Aorta (tissue), 5 donors: ENCODE data around the gene KEAP1. TPM values are rescaled to one million over a fixed set of nuclear protein-coding genes. Genes with fewer than 3 reads are reported as not detected.

Experiments
- ATAC-seq: fragments of 200-7000 bp; cut with Tn5 transposase; one replicate; pipeline ENCODE4 v1.9.1; 2022; ENCODE audit warnings: moderate library complexity; ENCODE audit not compliant: low FRiP score
- DNase-seq, 2 donors: peaks; one replicate each; pipeline ENCODE4 v3.0.0-alpha.2; 2020
- H3K27ac ChIP-seq, 2 donors: one replicate each; pipeline ENCODE4 v1.5.1; 2013; ENCODE audit warnings: low read length in 2 of 2, mild to moderate bottlenecking in 2 of 2, moderate library complexity in 2 of 2, control low read depth in 1 of 2, inconsistent platforms in 1 of 2, low read depth in 1 of 2
- H3K27me3 ChIP-seq, 2 donors: one replicate each; pipeline ENCODE4 v1.6.1; 2013; ENCODE audit warnings: control low read depth in 1 of 2, low read length in 1 of 2, mild to moderate bottlenecking in 1 of 2, moderate library complexity in 1 of 2; ENCODE audit not compliant: insufficient read depth in 2 of 2, control insufficient read depth in 1 of 2
- H3K36me3 ChIP-seq, 2 donors: one replicate each; pipeline ENCODE4 v1.6.1; 2013; ENCODE audit warnings: control low read depth in 1 of 2, low read length in 1 of 2, mild to moderate bottlenecking in 1 of 2; ENCODE audit not compliant: insufficient read depth in 2 of 2, control insufficient read depth in 1 of 2
- H3K4me1 ChIP-seq, 2 donors: one replicate each; pipeline ENCODE4 v1.6.1; 2013; ENCODE audit warnings: low read length in 2 of 2, control low read depth in 1 of 2, mild to moderate bottlenecking in 1 of 2, moderate library complexity in 1 of 2; ENCODE audit not compliant: insufficient read depth in 2 of 2, control insufficient read depth in 1 of 2
- H3K4me3 ChIP-seq, 2 donors: one replicate each; pipeline ENCODE4 v1.5.1; 2013; ENCODE audit warnings: low read length in 2 of 2, control low read depth in 1 of 2, mild to moderate bottlenecking in 1 of 2
- H3K9me3 ChIP-seq: one replicate; pipeline ENCODE4 v1.6.1; 2013; ENCODE audit warnings: mild to moderate bottlenecking, low read length; ENCODE audit not compliant: control insufficient read depth
- WGBS, 2 donors: extraction: QIAGEN DNeasy Blood & Tissue Kit; methylation state at CpG; one replicate each; pipeline ENCODE4 v1.1.7; 2013; 5-methylcytosine and 5-hydroxymethylcytosine counted together
- intact Hi-C, 2 donors: fragments of 100-400 bp; cut with DNase I; formaldehyde crosslinking; loops; one replicate each; pipeline versions ENCODE4 v1.14.2 to v1.15.0; 2022
- microRNA-seq, 2 donors: library from miRNA; unstranded; fragments of <30 nt; microRNA quantifications; one replicate each; pipeline ENCODE4 v1.2.0, GENCODE V29; 2020
- polyA plus RNA-seq, 2 donors: library from polyadenylated mRNA; stranded (reverse); fragments of 200-250 nt; gene quantifications; one replicate each; pipeline ENCODE4 v1.2.3, GENCODE V29; 2013
- total RNA-seq, 2 donors: library from RNA; stranded (reverse); fragmentation: NEBNext Ultra II Directional; extraction: Animal tissue kit (Norgen Biotek cat#: 25700); gene quantifications; one replicate each; pipeline ENCODE4 v1.2.1, GENCODE V29; 2021
- donor health status: healthy with polysubstance abuse.
- donor health status: Bipolar disorder and iron deficiency.
- donor health status: DM: no; HTN: no; CAD: no.
- donor health status: DM: no; HTN: no; CAD: no.
- donor health status: DM: yes; HTN: yes; CAD: no.

KEAP1 gene
- total and polyA plus RNA-seq, 4 donors = 30.9 to 62.8 (median 49.9) TPM

GRCh38 chr19:10452726-10453618, 50.2 kb downstream of the KEAP1 start:
- ATAC-seq (no peak), DNase-seq (no peak)
- H3K4me3 ChIP-seq = no peak overlapping the region
- no peaks in the 10 kb centered on the region for H3K27me3 ChIP-seq
- no peaks in the 10 kb centered on the region for H3K4me1 ChIP-seq
- H3K27ac ChIP-seq = no peak overlapping the region
- H3K36me3 ChIP-seq = no peaks in the 10 kb centered on the region
- intact Hi-C loops = no loop called here
- no peaks in the 10 kb centered on the region for H3K9me3 ChIP-seq
- WGBS, 2 donors = 60 to 65% methylated on average over 19 to 25 of the region's 25 CpGs

DNA sequence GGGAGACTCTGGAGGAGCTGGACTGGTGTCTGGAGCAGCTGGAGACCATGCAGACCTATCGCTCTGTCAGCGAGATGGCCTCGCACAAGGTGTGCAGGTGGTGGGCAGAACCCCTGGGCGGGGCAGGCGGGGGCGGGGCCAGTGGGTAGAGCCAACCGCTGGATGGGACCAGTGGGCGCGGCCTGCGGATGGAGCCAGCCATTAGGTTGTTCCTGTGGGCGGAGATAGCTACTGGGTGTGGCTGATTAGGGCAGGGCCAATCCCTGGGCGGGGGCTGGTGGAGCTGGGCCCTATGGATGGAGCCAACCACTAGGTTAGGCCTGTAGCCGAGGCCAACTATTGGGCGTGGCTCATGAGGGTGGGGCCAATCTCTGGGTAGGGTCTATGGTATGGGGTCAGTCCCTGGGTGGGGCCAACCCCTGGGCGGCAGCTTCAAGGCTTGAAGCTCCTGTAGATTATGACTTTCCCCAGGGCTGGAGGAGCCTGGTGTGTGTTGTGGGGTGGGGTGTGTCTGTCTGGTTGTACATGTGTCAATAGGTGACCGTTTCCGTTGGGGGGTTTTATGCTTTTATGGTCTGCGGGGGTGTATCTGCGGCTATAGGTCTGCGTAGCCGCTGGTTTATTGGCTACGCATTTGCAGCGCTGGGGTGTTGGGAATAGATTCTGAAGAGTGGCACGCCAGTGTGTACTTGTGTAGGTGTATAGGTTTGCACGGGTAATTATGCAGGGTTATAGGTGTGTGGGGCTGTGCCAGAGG, 52.1 kb downstream of the KEAP1 start:
- Histone ChIP-seq H3K9me3 (no peaks in the 10 kb centered on the region), H3K36me3 (no peaks in the 10 kb centered on the region), H3K4me3 (no peak overlapping the region), H3K4me1 (no peaks in the 10 kb centered on the region), H3K27me3 (no peaks in the 10 kb centered on the region), H3K27ac (no peak overlapping the region)
- DNase-seq (no peak), ATAC-seq (no peak)
- 78 to 83% methylated on average over 25 of the region's 25 CpGs for WGBS, 2 donors
- intact Hi-C loops = no loop called here

- no peaks in the 10 kb centered on the region for H3K36me3 ChIP-seq
- no peak overlapping the region for H3K4me3 ChIP-seq
- no peak for ATAC-seq
- H3K4me1 ChIP-seq = no peaks in the 10 kb centered on the region
- WGBS, 2 donors = 91 to 93% methylated on average over 14 of the region's 14 CpGs
- intact Hi-C loops = no loop called here
- no peaks in the 10 kb centered on the region for H3K9me3 ChIP-seq
- no peak overlapping the region for H3K27ac ChIP-seq
- no peaks in the 10 kb centered on the region for H3K27me3 ChIP-seq
- DNase-seq = no peak
Measured at GRCh38 chr19:10450191-10450852, 52.8 kb downstream of the KEAP1 start.

DNA sequence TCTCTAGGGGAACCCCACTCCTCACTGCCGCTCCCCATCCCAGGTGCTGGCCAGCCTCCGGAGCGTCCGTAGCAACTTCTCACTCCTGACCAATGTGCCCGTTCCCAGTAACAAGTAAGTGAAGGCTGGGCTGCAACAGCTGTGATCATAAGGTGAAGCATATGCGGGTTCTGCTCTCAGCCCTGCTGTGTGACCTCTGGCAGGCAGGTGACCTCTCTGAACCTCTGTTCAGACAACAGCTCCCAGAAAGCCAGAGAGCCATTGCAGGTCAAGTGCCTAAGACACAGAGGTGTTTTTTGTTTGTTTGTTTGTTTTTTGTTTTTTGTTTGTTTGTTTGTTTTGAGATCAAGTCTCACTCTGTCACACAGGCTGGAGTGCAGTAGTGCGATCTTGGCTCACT, 54.1 kb downstream of the KEAP1 start:
- H3K27ac ChIP-seq = no peak overlapping the region
- no peaks in the 10 kb centered on the region for H3K4me1 ChIP-seq
- no peaks in the 10 kb centered on the region for H3K36me3 ChIP-seq
- ATAC-seq (no peak), DNase-seq (no peak)
- H3K4me3 ChIP-seq = no peak overlapping the region
- no peaks in the 10 kb centered on the region for H3K9me3 ChIP-seq
- H3K27me3 ChIP-seq = no peaks in the 10 kb centered on the region
- 93 to 95% methylated on average over 7 of the region's 7 CpGs for WGBS, 2 donors
- intact Hi-C loops = no loop called here

GRCh38 chr19:10442698-10443097, 60.5 kb downstream of the KEAP1 start:
- ATAC-seq (no peak), DNase-seq (no peak)
- H3K27me3 ChIP-seq = no peaks in the 10 kb centered on the region
- no peaks in the 10 kb centered on the region for H3K4me1 ChIP-seq
- no peaks in the 10 kb centered on the region for H3K36me3 ChIP-seq
- H3K4me3 ChIP-seq = no peak overlapping the region
- 96% methylated on average over 3 of the region's 3 CpGs for WGBS, 2 donors
- no peaks in the 10 kb centered on the region for H3K9me3 ChIP-seq
- H3K27ac ChIP-seq = no peak overlapping the region
- intact Hi-C loops = no loop called here

DNA sequence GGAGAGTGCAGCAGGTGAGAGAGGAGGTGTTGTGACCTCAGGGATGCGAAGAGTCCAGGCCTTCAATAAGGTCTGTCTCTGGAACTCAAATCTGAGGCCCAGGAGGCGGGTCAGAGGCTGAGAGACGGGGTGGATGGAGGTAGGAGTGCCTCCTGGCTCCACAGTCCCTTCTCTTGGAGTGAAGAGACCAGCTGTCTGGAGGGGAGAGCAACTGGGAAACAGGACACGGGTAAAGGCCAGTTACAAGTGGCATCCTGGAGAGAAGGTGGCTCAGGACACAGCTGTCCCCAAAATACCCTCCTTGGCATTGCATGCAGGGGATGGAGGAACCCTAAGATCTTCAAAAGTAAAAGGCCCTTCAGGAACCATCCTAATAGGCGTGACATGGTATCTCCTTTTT, 63.6 kb downstream of the KEAP1 start:
- no peak overlapping the region for H3K27ac ChIP-seq
- no peak overlapping the region for H3K4me3 ChIP-seq
- no peak for DNase-seq
- H3K4me1 ChIP-seq = no peaks in the 10 kb centered on the region
- H3K27me3 ChIP-seq = no peaks in the 10 kb centered on the region
- WGBS, 2 donors = 84 to 90% methylated on average over 5 of the region's 5 CpGs
- no peaks in the 10 kb centered on the region for H3K36me3 ChIP-seq
- H3K9me3 ChIP-seq = no peaks in the 10 kb centered on the region
- intact Hi-C loops = no loop called here
- ATAC-seq = no peak

Small RNAs within 50 kb of the gene (microRNA-seq; reads per million reads assigned to microRNA genes)
- 0 reads per million in 2 donors for gene MIR1238

Other genes with a start within 250 kb of the KEAP1 start
- 10 to 100 TPM; 41.2 to 43.6 TPM for gene ICAM1, start 232.2 kb downstream of the KEAP1 start, total RNA-seq
- gene ICAM1, start 232.2 kb downstream of the KEAP1 start, polyA plus RNA-seq = 1 to 10 TPM; 4.0 to 6.0 TPM
- 1 to 10 TPM in 1 of 2 donors, under 1 TPM in 1; 0.93 to 2.8 TPM for gene ICAM4, start 216.4 kb downstream of the KEAP1 start, total RNA-seq
- gene ICAM4, start 216.4 kb downstream of the KEAP1 start, polyA plus RNA-seq = not detected
- 1 to 10 TPM; 1.3 to 2.5 TPM for gene ICAM5, start 213.4 kb downstream of the KEAP1 start, total RNA-seq
- gene ICAM5, start 213.4 kb downstream of the KEAP1 start, polyA plus RNA-seq = under 1 TPM in 1 of 2 donors, not detected in 1; 0.10 TPM
- 1 to 10 TPM; 1.3 to 3.1 TPM for gene ZGLP1, start 193.5 kb downstream of the KEAP1 start, total RNA-seq
- 10 to 100 TPM in 1 of 2 donors, 1 to 10 TPM in 1; 2.1 to 22.4 TPM for gene ZGLP1, start 193.5 kb downstream of the KEAP1 start, polyA plus RNA-seq
- 10 to 100 TPM in 1 of 2 donors, 1 to 10 TPM in 1; 7.5 to 17.3 TPM for gene FDX2, start 187.3 kb downstream of the KEAP1 start, total RNA-seq
- 10 to 100 TPM; 25.8 to 26.0 TPM for gene FDX2, start 187.3 kb downstream of the KEAP1 start, polyA plus RNA-seq
- gene RAVER1, start 169.8 kb downstream of the KEAP1 start, total RNA-seq = 10 to 100 TPM; 24.0 TPM
- gene RAVER1, start 169.8 kb downstream of the KEAP1 start, polyA plus RNA-seq = 10 to 100 TPM in 1 of 2 donors, 1 to 10 TPM in 1; 7.9 to 10.4 TPM
- 10 to 100 TPM; 10.1 to 10.5 TPM for gene ICAM3, start 163.7 kb downstream of the KEAP1 start, total RNA-seq
- gene ICAM3, start 163.7 kb downstream of the KEAP1 start, polyA plus RNA-seq = 1 to 10 TPM; 6.3 to 7.8 TPM
- 100 to 1,000 TPM in 1 of 2 donors, 10 to 100 TPM in 1; 84.5 to 128 TPM for gene TYK2, start 122.8 kb downstream of the KEAP1 start, total RNA-seq
- gene TYK2, start 122.8 kb downstream of the KEAP1 start, polyA plus RNA-seq = 100 to 1,000 TPM in 1 of 2 donors, 10 to 100 TPM in 1; 33.2 to 253 TPM
- gene CDC37, start 99.8 kb downstream of the KEAP1 start, total RNA-seq = 100 to 1,000 TPM; 124 to 146 TPM
- gene CDC37, start 99.8 kb downstream of the KEAP1 start, polyA plus RNA-seq = 100 to 1,000 TPM; 121 to 260 TPM
- gene PDE4A, start 82.8 kb downstream of the KEAP1 start, total RNA-seq = 10 to 100 TPM; 12.3 to 30.2 TPM
- gene PDE4A, start 82.8 kb downstream of the KEAP1 start, polyA plus RNA-seq = 10 to 100 TPM in 1 of 2 donors, 1 to 10 TPM in 1; 8.6 to 13.6 TPM
- under 1 TPM; 0.39 to 0.99 TPM for gene S1PR5, start 14.1 kb upstream of the KEAP1 start, total RNA-seq
- 1 to 10 TPM; 1.3 to 1.6 TPM for gene S1PR5, start 14.1 kb upstream of the KEAP1 start, polyA plus RNA-seq
- gene ATG4D, start 40.5 kb upstream of the KEAP1 start, total RNA-seq = 10 to 100 TPM; 14.0 to 17.2 TPM
- gene ATG4D, start 40.5 kb upstream of the KEAP1 start, polyA plus RNA-seq = 10 to 100 TPM; 17.7 to 42.6 TPM
- 10 to 100 TPM; 15.8 to 18.9 TPM for gene KRI1, start 62.7 kb upstream of the KEAP1 start, total RNA-seq
- 10 to 100 TPM in 1 of 2 donors, 1 to 10 TPM in 1; 6.4 to 41.0 TPM for gene KRI1, start 62.7 kb upstream of the KEAP1 start, polyA plus RNA-seq
- gene CDKN2D, start 65.6 kb upstream of the KEAP1 start, total RNA-seq = 10 to 100 TPM; 11.8 to 19.2 TPM
- 10 to 100 TPM; 17.9 to 23.0 TPM for gene CDKN2D, start 65.6 kb upstream of the KEAP1 start, polyA plus RNA-seq
- not detected for gene AP1M2, start 84.0 kb upstream of the KEAP1 start, total RNA-seq
- gene AP1M2, start 84.0 kb upstream of the KEAP1 start, polyA plus RNA-seq = 10 to 100 TPM in 1 of 2 donors, under 1 TPM in 1; 0.05 to 15.0 TPM
- 100 to 1,000 TPM; 158 to 176 TPM for gene SLC44A2, start 122.2 kb upstream of the KEAP1 start, total RNA-seq
- gene SLC44A2, start 122.2 kb upstream of the KEAP1 start, polyA plus RNA-seq = 100 to 1,000 TPM in 1 of 2 donors, 10 to 100 TPM in 1; 30.9 to 146 TPM
- gene ILF3, start 151.0 kb upstream of the KEAP1 start, total RNA-seq = 100 to 1,000 TPM; 168 to 190 TPM
- 100 to 1,000 TPM in 1 of 2 donors, 10 to 100 TPM in 1; 40.2 to 111 TPM for gene ILF3, start 151.0 kb upstream of the KEAP1 start, polyA plus RNA-seq
- gene QTRT1, start 198.1 kb upstream of the KEAP1 start, total RNA-seq = 10 to 100 TPM; 25.0 to 31.5 TPM
- gene QTRT1, start 198.1 kb upstream of the KEAP1 start, polyA plus RNA-seq = 100 to 1,000 TPM in 1 of 2 donors, 10 to 100 TPM in 1; 54.2 to 243 TPM
- 100 to 1,000 TPM; 118 to 160 TPM for gene DNM2, start 214.7 kb upstream of the KEAP1 start, total RNA-seq
- 10 to 100 TPM; 51.7 to 89.7 TPM for gene DNM2, start 214.7 kb upstream of the KEAP1 start, polyA plus RNA-seq